ENCODE results near the gene BEST1.

- no peak for TF ChIP-seq YY1 (IDR thresholded peaks at IDR 0.05; ENCODE audit: insufficient read depth, insufficient read length)
- TF ChIP-seq SUZ12 (IDR thresholded peaks at IDR 0.05; ENCODE audit: extremely low read depth, insufficient read depth, insufficient read length), result no peak
- TF ChIP-seq ZNF274 (IDR thresholded peaks at IDR 0.05; ENCODE audit: low read depth, low read length), result no peak
Observed at GRCh38 chr11:62010935-62011528, 60.9 kb downstream of the BEST1 start.

All from NT2/D1 (cell line).